ENCODE data around the gene C1orf74.
A peak's percentile ranks its signal among the peaks of the same experiment; 100 is the strongest.

C1orf74 gene

DNA sequence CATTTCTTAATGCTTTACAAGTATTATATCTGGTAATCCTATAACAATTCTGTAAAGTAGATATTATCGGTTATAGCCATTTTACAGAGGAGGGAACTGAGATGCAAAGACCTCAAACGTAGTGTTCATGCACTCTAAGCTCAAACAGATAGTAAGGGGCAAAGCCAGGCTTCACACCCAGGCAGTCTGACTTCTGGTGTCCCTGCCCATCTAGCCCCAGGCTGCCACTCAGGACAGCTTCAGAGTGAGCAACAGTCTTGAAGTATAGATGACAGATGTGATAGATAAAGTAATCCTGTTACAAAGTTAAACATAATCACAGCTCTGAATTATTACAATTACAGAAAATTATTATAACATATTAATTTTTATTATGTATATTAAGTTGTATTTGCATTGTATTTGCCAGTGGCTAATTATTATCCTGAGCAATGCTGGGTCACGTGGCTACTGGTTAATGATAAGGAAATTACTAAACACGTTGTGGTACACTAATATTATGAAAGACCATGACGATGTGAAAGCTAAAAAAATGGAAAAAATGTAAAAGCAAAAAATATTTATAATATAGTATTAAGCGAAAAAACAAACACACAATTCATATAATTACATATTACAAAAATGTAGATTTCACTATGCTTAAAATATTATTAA lies 34.6 kb downstream of the C1orf74 start:
- no peaks in the 10 kb centered on the region for H3K36me3 Mint-ChIP-seq (ENCODE audit: low read depth)
- no peaks in the 10 kb centered on the region for H3K9me3 Mint-ChIP-seq
- H3K4me3 Mint-ChIP-seq, result peak overlapping the region; percentile 40
- peaks cover 85% of the 10 kb centered on the region for H3K4me1 Mint-ChIP-seq (ENCODE audit: low read depth)
- no peaks in the 10 kb centered on the region for H3K27me3 Mint-ChIP-seq
- H3K27ac Mint-ChIP-seq, result peak overlapping the region; percentile 85

DNA sequence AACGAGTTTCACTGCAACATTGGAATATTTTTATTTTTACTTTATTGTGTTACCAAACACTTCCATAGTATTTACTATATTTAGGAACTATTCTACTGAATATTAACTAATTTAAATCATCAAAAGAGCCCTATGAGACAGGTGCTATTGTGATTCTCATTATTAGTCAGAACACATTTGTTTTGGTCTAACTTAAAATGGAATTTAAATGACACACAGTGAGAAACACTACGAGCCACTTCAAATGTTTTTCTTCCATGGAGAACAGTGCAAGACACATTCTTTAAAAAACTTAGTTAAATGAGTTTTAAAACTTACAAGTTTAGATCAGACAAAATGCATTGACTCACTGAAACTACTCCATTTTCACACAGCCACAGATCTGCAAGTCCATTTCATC lies 35.2 kb downstream of the C1orf74 start:
- H3K27me3 Mint-ChIP-seq, result no peaks in the 10 kb centered on the region
- peak overlapping the region; percentile 85 for H3K27ac Mint-ChIP-seq
- H3K4me3 Mint-ChIP-seq, result peak overlapping the region; percentile 40
- H3K9me3 Mint-ChIP-seq, result no peaks in the 10 kb centered on the region
- no peaks in the 10 kb centered on the region for H3K36me3 Mint-ChIP-seq (ENCODE audit: low read depth)
- peaks cover 80% of the 10 kb centered on the region for H3K4me1 Mint-ChIP-seq (ENCODE audit: low read depth)

DNA sequence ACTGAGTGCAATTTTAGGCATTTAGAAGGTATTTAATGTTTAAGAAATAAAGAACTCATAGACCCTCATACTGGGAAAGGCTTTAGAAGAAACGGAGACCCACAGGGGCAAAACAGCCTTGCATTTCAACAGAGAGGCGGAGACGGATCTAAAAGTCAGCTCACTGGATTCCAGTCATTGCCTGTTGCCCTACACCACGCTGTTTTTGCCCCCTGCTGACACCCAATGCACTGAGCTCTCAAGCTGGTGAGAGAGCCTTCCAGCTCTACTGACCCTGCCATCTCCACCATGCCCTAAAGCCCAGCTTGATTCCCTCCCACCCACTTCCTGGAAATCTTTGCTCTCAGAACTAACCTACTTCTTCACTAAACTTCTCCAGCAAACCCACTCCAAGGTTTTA lies 35.7 kb downstream of the C1orf74 start:
- H3K36me3 Mint-ChIP-seq (ENCODE audit: low read depth), result no peaks in the 10 kb centered on the region
- H3K27me3 Mint-ChIP-seq, result no peaks in the 10 kb centered on the region
- H3K4me3 Mint-ChIP-seq, result no peak overlapping the region
- H3K27ac Mint-ChIP-seq, result peak overlapping the region; percentile 88
- H3K9me3 Mint-ChIP-seq, result no peaks in the 10 kb centered on the region
- peaks cover 76% of the 10 kb centered on the region for H3K4me1 Mint-ChIP-seq (ENCODE audit: low read depth)

DNA sequence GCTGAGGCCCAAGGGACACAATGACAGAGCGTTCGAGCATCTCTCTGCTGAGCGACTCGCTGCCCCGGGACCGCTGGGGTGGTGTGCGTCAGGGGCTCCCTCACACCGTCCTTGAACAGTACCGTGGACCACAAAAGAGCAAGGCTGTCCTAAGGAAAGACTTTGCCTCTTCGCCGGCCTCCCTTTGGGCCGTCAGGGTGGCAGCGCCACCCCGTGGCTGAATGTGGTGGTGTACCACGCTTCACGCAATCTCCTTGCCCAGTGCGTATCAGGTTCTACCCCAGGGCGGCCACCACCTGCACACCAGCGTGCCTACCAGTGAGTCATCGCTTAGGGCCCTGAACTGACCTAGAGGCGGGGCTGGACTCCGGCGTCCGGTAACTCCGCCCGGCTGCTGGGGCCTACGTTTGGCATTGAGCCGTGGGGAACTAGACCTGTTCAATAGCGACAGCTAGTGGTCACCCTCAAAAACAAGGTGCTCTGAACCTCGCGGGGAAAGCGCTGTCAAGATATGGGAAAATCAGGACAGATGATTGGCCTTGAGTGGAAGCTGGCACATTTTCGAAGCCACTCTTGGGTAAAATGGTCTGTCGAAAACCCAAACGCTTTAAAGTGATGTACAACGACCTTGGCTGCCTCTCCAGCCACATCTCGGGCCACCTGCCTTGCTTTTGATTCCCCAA lies 36.6 kb downstream of the C1orf74 start:
- H3K27me3 Mint-ChIP-seq, result no peaks in the 10 kb centered on the region
- no peaks in the 10 kb centered on the region for H3K9me3 Mint-ChIP-seq
- H3K4me1 Mint-ChIP-seq (ENCODE audit: low read depth), result peaks cover 75% of the 10 kb centered on the region
- peak overlapping the region; percentile 85 for H3K27ac Mint-ChIP-seq
- H3K4me3 Mint-ChIP-seq, result peak overlapping the region; percentile 43
- H3K36me3 Mint-ChIP-seq (ENCODE audit: low read depth), result no peaks in the 10 kb centered on the region

DNA sequence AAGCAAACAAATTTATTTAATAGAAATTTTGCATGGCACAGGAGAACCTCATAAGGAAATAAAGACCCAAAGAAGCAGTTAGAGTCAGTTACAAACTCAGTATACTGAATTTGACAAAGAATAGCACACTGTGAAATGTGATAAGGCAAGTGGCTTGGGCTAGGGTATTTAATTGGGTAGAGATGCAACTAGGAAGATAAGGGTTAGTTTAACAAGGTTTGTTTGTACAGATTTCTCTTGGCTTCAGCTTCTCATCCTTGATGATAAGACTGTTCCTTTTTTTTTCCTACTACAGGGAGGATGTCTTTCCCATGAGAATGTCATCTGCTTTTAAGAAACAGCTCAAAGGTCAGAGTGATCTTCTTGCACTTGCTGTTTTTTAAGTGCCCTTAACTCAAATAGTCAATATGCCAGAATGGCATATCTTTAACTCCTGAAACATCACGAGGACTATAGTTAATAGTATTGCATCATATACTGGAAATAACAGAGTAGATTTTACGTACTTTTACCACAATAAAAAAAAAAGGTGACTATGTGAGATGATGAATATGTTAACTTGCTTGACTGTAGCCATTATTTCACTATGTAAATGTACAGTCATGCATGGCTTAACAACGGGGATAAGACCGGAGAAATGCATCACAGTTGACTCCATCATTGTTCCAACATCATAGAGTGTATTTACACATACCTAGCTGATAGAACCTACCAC lies 37.8 kb downstream of the C1orf74 start:
- Mint-ChIP-seq H3K4me3 (peak overlapping the region; percentile 5), H3K27me3 (no peaks in the 10 kb centered on the region), H3K9me3 (no peaks in the 10 kb centered on the region), H3K27ac (peak overlapping the region; percentile 85), H3K4me1 (ENCODE audit: low read depth) (peaks cover 73% of the 10 kb centered on the region), H3K36me3 (ENCODE audit: low read depth) (no peaks in the 10 kb centered on the region)

DNA sequence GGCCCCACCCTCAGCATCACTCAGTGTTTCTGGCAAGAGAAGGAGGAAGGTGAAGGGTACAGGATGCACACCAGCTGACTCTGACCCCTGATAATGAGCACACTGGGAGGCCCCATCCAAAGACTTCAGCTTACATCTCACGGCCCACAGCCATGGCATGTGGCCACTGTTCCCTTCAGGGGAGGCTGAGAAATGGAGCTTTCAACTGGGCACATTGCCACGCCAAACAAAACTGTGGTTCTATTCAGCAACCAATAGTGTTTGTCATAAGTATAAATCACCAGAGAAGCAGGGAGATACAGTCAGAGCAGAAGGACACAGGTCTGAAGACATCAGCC lies 41.2 kb downstream of the C1orf74 start:
- Mint-ChIP-seq H3K27ac (no peak overlapping the region), H3K9me3 (no peaks in the 10 kb centered on the region), H3K36me3 (ENCODE audit: low read depth) (no peaks in the 10 kb centered on the region), H3K4me3 (no peak overlapping the region), H3K27me3 (no peaks in the 10 kb centered on the region), H3K4me1 (ENCODE audit: low read depth) (peaks cover 43% of the 10 kb centered on the region)

DNA sequence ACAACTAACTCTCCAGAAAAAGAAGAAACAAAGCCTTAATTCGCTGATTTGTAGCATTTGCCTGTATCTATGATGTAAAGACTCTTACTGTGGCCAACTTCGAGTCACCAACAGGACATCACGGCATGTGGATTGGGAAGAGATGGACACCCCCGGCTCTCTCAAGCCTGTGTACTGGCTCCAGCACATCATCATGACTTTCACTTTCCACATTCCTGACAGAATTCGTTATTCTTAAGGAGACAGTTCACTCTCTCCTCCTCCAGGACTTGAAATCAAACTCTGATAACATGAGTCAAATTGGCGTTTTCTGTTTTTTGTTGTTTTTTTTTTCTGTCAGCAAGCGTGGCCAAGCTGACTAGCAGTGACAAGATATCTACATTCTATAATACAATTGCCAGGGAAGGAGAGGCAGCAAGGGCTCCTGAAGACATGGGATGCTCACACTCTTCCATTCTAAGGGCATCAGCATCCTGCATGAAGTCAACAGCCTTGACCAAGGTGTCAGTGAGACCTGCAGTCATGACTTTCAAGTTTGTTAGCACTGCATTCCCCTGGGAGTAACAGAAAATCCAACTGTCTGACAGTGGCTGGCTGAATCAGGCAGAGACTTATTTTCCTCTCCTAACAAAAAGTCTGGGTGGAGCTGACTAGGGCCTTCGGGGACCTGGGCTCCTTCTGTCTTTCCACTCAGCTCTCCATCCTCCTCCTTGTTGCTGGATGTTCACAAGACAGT lies 41.8 kb downstream of the C1orf74 start:
- Mint-ChIP-seq H3K9me3 (no peaks in the 10 kb centered on the region), H3K36me3 (ENCODE audit: low read depth) (no peaks in the 10 kb centered on the region), H3K4me1 (ENCODE audit: low read depth) (peaks cover 38% of the 10 kb centered on the region), H3K27ac (no peak overlapping the region), H3K4me3 (no peak overlapping the region), H3K27me3 (no peaks in the 10 kb centered on the region)

DNA sequence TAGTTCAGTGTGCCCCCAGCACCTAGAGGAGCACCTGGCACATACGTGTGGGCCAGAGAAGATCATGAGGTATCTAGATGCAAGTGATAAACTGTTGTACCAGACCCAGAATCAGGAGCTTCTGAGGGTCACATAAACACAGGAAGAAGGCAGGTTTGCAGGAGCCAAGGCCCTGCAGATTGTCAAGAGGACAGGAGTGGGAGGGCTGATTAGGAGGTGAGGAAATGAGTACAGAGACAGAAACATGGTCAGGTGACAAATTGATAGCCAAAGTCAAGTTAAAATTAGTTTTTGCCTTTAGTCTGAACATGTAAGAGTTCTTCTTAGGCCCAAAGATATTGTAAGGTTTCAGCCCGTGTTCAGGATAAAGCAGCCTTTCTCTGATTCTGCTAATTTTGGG lies 42.5 kb downstream of the C1orf74 start:
- Mint-ChIP-seq H3K4me3 (no peak overlapping the region), H3K27ac (peak overlapping the region; percentile 6), H3K27me3 (no peaks in the 10 kb centered on the region), H3K4me1 (ENCODE audit: low read depth) (peaks cover 37% of the 10 kb centered on the region), H3K9me3 (no peaks in the 10 kb centered on the region), H3K36me3 (ENCODE audit: low read depth) (no peaks in the 10 kb centered on the region)

DNA sequence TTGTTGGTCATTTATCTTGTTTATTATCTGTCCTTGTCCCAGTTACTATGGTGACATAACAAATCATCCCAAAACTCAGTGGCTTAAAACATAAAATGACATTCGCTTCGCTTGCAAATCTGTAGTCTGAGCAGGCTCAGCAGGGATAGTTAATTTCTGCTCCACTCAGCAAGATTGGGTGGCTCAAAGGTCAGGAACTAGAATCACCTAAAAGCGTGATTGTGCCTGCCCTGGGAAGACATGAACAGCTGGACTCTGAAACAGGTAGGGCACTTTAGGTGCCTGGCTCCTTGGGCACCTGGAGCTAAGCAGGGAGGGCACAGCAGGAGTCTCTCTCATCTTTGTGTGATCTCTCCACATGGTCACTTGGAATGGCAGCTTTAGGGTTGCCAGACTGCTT lies 43.2 kb downstream of the C1orf74 start:
- no peak overlapping the region for H3K27ac Mint-ChIP-seq
- no peaks in the 10 kb centered on the region for H3K9me3 Mint-ChIP-seq
- H3K27me3 Mint-ChIP-seq, result no peaks in the 10 kb centered on the region
- H3K36me3 Mint-ChIP-seq (ENCODE audit: low read depth), result no peaks in the 10 kb centered on the region
- H3K4me1 Mint-ChIP-seq (ENCODE audit: low read depth), result peaks cover 37% of the 10 kb centered on the region
- no peak overlapping the region for H3K4me3 Mint-ChIP-seq

DNA sequence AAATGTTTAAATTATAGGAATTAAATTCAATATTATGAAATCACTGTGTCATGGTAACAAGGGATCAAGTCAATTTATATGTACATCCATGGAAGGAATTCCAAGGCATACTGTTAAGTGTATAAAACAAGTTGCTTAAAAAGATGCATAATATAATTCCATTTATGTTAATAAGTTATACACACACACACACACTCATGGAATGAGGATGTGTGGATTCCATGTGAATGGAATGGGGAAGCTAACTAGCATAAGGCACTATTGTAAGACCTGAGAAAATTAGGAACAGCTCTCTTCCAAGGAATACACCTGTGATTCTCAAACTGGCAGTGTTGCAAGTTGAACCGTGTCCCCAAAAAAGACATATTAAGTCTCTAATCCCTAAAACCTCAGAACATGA lies 46.1 kb downstream of the C1orf74 start:
- Mint-ChIP-seq H3K36me3 (ENCODE audit: low read depth) (peaks cover 4% of the 10 kb centered on the region), H3K27ac (no peak overlapping the region), H3K27me3 (no peaks in the 10 kb centered on the region), H3K9me3 (no peaks in the 10 kb centered on the region), H3K4me3 (no peak overlapping the region), H3K4me1 (ENCODE audit: low read depth) (peaks cover 56% of the 10 kb centered on the region)

DNA sequence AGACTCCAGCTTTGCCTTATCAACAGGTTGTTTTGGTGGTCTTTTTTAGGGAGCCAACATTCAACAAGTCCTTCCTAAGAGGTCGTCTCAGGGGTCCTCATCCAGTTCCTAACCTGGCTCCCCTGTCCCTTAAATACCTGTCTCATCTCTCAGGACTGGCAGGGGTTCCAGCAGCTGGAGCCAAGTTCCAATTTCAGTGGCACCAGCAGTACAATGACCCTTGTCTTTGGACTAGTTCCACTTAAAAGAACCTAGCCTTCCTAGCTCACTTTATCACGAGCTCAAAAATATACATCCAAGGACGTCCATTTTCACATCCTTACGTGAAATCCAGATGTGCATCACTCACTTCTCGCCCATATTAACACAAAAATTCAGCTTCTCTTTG lies 47.2 kb downstream of the C1orf74 start:
- H3K9me3 Mint-ChIP-seq, result no peaks in the 10 kb centered on the region
- H3K27ac Mint-ChIP-seq, result peak overlapping the region; percentile 78
- peaks cover 4% of the 10 kb centered on the region for H3K36me3 Mint-ChIP-seq (ENCODE audit: low read depth)
- peaks cover 53% of the 10 kb centered on the region for H3K4me1 Mint-ChIP-seq (ENCODE audit: low read depth)
- H3K4me3 Mint-ChIP-seq, result no peak overlapping the region
- no peaks in the 10 kb centered on the region for H3K27me3 Mint-ChIP-seq

DNA sequence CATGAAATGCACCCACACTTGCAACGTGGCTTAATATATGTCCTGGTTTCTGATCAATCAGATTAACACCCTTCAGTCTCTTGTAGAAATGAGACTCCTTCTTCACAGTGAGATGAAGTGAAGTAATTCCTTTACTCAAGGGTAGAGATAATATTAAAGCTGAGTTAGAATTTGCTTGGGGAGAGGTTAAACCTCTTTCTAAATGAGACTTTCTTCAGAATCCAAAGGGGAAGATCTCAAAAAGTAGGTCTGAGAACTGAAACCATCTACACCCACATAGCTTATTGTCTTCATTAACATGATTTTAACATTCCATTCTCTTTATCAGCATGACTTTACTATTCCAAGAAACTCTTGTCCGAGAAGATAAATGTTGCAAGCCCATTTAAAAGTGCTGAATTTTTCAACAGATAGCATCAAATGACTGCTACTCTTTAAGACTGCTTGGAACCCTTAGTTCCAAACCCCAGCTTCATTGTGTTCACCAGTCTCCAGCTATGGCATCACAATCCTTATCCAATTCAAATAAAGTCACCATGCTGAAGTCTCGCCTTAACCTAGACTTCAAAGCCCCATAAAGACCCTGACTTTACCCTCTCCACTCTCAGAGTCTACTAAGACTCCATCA lies 47.8 kb downstream of the C1orf74 start:
- Mint-ChIP-seq H3K27ac (peak overlapping the region; percentile 78), H3K9me3 (no peaks in the 10 kb centered on the region), H3K4me1 (ENCODE audit: low read depth) (peaks cover 49% of the 10 kb centered on the region), H3K27me3 (no peaks in the 10 kb centered on the region), H3K4me3 (no peak overlapping the region), H3K36me3 (ENCODE audit: low read depth) (peaks cover 4% of the 10 kb centered on the region)

DNA sequence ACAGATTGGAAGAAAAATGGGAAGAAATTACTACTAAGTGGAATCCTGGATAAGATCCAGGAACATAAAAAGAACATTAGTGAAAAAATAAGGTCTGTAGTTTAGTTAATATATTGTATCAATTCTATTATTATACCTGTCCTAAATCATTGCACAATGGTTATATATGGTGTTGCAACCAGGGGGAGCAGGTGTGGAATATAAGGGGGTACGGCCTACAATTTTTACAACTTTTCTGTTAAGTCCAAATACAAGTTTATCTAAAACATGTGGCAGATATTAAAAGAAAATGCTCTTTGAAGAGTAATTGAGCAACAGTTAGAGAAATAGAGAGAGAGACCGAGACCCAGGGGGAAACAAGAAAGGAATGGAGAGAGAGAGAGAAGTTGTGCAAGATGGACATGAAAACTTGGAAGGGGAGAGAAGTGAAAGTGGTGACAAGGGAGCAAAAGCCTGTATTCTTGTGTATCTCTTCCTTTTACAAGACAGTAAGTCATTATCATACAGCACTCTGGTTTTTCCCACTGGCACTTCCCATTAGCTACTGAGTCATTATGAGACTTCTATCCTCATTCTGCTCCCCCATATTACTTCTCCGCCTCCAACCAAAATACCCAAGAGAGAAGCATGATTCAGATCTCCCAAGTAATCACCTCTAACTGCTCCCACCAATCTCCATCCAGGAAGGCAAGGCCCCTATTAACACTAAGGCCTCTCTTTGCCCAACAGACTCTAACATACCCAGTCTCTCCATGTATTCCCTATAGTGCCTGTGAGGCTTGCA lies 50.8 kb downstream of the C1orf74 start:
- Mint-ChIP-seq H3K27me3 (no peaks in the 10 kb centered on the region), H3K4me1 (ENCODE audit: low read depth) (peaks cover 46% of the 10 kb centered on the region), H3K4me3 (peak overlapping the region; percentile 6), H3K27ac (peak overlapping the region; percentile 61), H3K9me3 (peaks cover 6% of the 10 kb centered on the region), H3K36me3 (ENCODE audit: low read depth) (peaks cover 4% of the 10 kb centered on the region)

DNA sequence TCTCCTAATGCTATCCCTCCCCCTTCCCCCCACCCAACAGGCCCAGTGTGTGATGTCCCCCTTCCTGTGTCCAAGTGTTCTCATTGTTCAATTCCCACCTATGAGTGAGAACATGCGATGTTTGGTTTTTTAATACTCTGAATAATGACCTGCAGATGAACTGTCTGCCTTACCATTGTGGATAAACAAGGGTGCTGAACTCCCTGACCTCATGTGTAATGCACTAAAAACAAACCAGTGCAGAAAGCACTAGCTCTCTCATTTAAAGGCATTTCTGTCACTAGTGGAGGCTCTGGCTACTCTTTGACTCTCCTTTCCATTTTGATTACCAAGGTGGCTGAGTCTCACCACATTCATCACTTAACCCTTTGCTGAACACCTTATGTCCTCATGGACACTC lies 51.6 kb downstream of the C1orf74 start:
- Mint-ChIP-seq H3K4me1 (ENCODE audit: low read depth) (peaks cover 48% of the 10 kb centered on the region), H3K27ac (no peak overlapping the region), H3K9me3 (peaks cover 6% of the 10 kb centered on the region), H3K27me3 (no peaks in the 10 kb centered on the region), H3K4me3 (no peak overlapping the region), H3K36me3 (ENCODE audit: low read depth) (peaks cover 4% of the 10 kb centered on the region)
